Neural progenitor cell (in vitro differentiated cells): Measurements from ENCODE around the gene DOCK11. TPM values are rescaled to one million over a fixed set of nuclear protein-coding genes. Genes with fewer than 3 reads are reported as not detected.

Experiments
- DNase-seq: peaks from one replicate; pipeline ENCODE4 v3.0.0-alpha.2; 2016; ENCODE audit warnings: low spot score
- H2AFZ ChIP-seq: fragments of 200-600 bp; sonication (generic); replicated peaks from 2 replicates; pipeline ENCODE4 v1.6.1; 2016; ENCODE audit warnings: antibody characterized with exemption
- H3F3A ChIP-seq: fragments of 200-600 bp; sonication (generic); 2 replicates; pipeline ENCODE4 v1.6.1; 2016; ENCODE audit warnings: antibody characterized with exemption, low read depth
- H3K27ac ChIP-seq: fragments of 200-600 bp; sonication (generic); 2 replicates; pipeline ENCODE4 v1.5.1; 2016; ENCODE audit warnings: mild to moderate bottlenecking
- H3K27me3 ChIP-seq: fragments of 200-600 bp; sonication (generic); 2 replicates; pipeline ENCODE4 v1.6.1; 2016; ENCODE audit warnings: mild to moderate bottlenecking, moderate library complexity
- H3K36me3 ChIP-seq: fragments of 200-600 bp; sonication (generic); 2 replicates; pipeline ENCODE4 v1.5.1; 2016
- H3K4me1 ChIP-seq: fragments of 200-600 bp; sonication (generic); 2 replicates; pipeline ENCODE4 v1.6.1; 2016; ENCODE audit warnings: mixed run types
- H3K4me2 ChIP-seq: fragments of 200-600 bp; sonication (generic); 2 replicates; pipeline ENCODE4 v1.6.1; 2016
- H3K4me3 ChIP-seq: fragments of 200-600 bp; sonication (generic); 2 replicates; pipeline ENCODE4 v1.5.1; 2016
- H3K79me2 ChIP-seq: fragments of 200-600 bp; sonication (generic); 2 replicates; pipeline ENCODE4 v1.6.1; 2016; ENCODE audit warnings: low read depth
- H3K9ac ChIP-seq: fragments of 200-600 bp; sonication (generic); 2 replicates; pipeline ENCODE4 v1.6.1; 2016
- H3K9me3 ChIP-seq: fragments of 200-600 bp; sonication (generic); 2 replicates; pipeline ENCODE4 v1.5.1; 2016; ENCODE audit warnings: low read depth
- H4K20me1 ChIP-seq: fragments of 200-600 bp; sonication (generic); 2 replicates; pipeline ENCODE4 v1.6.1; 2016; ENCODE audit warnings: low read depth
- H3K27ac Mint-ChIP-seq: 3 replicates; pipeline ENCODE4 v1.8.0; 2021; ENCODE audit warnings: mixed read lengths
- H3K27me3 Mint-ChIP-seq: 2 replicates; pipeline ENCODE4 v1.8.0; 2022; ENCODE audit warnings: low read depth, mild to moderate bottlenecking, inconsistent platforms, moderate library complexity, mixed read lengths; ENCODE audit not compliant: insufficient read depth
- H3K36me3 Mint-ChIP-seq: 3 replicates; pipeline ENCODE4 v1.8.0; 2021; ENCODE audit warnings: mixed read lengths
- H3K4me1 Mint-ChIP-seq: 3 replicates; pipeline ENCODE4 v1.8.0; 2021; ENCODE audit warnings: mixed read lengths
- H3K4me3 Mint-ChIP-seq: 3 replicates; pipeline ENCODE4 v1.8.0; 2021; ENCODE audit warnings: mild to moderate bottlenecking, moderate library complexity, mixed read lengths
- H3K9me3 Mint-ChIP-seq: 3 replicates; pipeline ENCODE4 v1.8.0; 2020; ENCODE audit warnings: mixed read lengths
- EZH2 ChIP-seq: fragments of 200-600 bp; sonication (generic); IDR thresholded peaks from 2 replicates; pipeline ENCODE4 v1.6.1; 2017; ENCODE audit warnings: antibody characterized with exemption, mild to moderate bottlenecking, moderate library complexity
- EZH2phosphoT487 ChIP-seq: fragments of 200-600 bp; sonication (generic); IDR thresholded peaks from 2 replicates; pipeline ENCODE4 v1.6.1; 2017; ENCODE audit warnings: antibody characterized with exemption
- total RNA-seq: library from RNA; depleted of rRNA; stranded (reverse); fragments of >200 nt; gene quantifications from 2 replicates; pipeline ENCODE4 v1.2.3, GENCODE V29; 2015; ENCODE audit warnings: low replicate concordance
- TF ChIP-seq, protein P1 (sequence below): fragments of 200-600 bp; sonication (generic); IDR thresholded peaks from 2 replicates; pipeline ENCODE4 v1.5.1; 2017; ENCODE audit warnings: antibody characterized with exemption, mild to moderate bottlenecking

DOCK11 gene
- total RNA-seq, 1 donor from 2014 or later, result 20.9 TPM

DNA sequence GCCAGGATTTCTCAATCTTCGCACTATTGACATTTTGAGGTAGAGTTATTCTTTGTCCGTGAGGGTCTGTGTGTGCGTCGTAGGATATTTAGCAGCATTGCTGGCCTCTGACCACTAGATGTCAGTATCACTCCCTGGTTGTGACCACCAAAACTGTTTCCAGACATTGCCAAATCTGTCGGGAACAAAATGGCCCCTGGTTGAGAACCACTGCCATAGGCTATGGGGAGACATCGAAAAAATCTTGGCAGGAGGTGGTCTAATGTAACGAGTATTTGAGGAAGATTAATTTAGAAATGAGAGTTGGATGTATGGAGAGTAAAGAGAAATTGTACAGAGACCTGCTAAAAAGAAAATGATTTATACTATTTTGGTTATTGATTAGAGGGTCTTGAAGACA lies 108.4 kb downstream of the DOCK11 start:
- no peak overlapping the region for H3K27ac Mint-ChIP-seq
- no peaks in the 10 kb centered on the region for H3K36me3 ChIP-seq
- H3K9ac ChIP-seq, result no peak overlapping the region
- H3K4me1 Mint-ChIP-seq, result no peaks in the 10 kb centered on the region
- H2AFZ ChIP-seq, result peak overlapping the region; percentile 36
- H4K20me1 ChIP-seq, result no peaks in the 10 kb centered on the region
- TF ChIP-seq EZH2phosphoT487, result no peak
- TF ChIP-seq, protein P1, sequence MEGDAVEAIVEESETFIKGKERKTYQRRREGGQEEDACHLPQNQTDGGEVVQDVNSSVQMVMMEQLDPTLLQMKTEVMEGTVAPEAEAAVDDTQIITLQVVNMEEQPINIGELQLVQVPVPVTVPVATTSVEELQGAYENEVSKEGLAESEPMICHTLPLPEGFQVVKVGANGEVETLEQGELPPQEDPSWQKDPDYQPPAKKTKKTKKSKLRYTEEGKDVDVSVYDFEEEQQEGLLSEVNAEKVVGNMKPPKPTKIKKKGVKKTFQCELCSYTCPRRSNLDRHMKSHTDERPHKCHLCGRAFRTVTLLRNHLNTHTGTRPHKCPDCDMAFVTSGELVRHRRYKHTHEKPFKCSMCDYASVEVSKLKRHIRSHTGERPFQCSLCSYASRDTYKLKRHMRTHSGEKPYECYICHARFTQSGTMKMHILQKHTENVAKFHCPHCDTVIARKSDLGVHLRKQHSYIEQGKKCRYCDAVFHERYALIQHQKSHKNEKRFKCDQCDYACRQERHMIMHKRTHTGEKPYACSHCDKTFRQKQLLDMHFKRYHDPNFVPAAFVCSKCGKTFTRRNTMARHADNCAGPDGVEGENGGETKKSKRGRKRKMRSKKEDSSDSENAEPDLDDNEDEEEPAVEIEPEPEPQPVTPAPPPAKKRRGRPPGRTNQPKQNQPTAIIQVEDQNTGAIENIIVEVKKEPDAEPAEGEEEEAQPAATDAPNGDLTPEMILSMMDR, result peak; percentile 75
- H3K27me3 Mint-ChIP-seq, result peaks cover 2% of the 10 kb centered on the region
- peaks cover 12% of the 10 kb centered on the region for H3K36me3 Mint-ChIP-seq
- no peaks in the 10 kb centered on the region for H3K9me3 Mint-ChIP-seq
- H3K4me2 ChIP-seq, result no peak overlapping the region
- H3K4me3 Mint-ChIP-seq, result no peak overlapping the region
- H3F3A ChIP-seq, result no peaks in the 10 kb centered on the region
- no peaks in the 10 kb centered on the region for H3K9me3 ChIP-seq
- no peaks in the 10 kb centered on the region for H3K79me2 ChIP-seq
- no peak overlapping the region for H3K4me3 ChIP-seq
- no peaks in the 10 kb centered on the region for H3K27me3 ChIP-seq
- no peaks in the 10 kb centered on the region for H3K4me1 ChIP-seq
- H3K27ac ChIP-seq, result no peak overlapping the region
- DNase-seq, result peak; percentile 64

GRCh38 chrX:118612290-118612689 lies 116.7 kb downstream of the DOCK11 start:
- Mint-ChIP-seq H3K9me3 (no peaks in the 10 kb centered on the region), H3K4me3 (no peak overlapping the region), H3K36me3 (peaks cover 28% of the 10 kb centered on the region), H3K27me3 (no peaks in the 10 kb centered on the region), H3K27ac (no peak overlapping the region), H3K4me1 (no peaks in the 10 kb centered on the region)
- Histone ChIP-seq H3K9me3 (peaks cover 4% of the 10 kb centered on the region), H4K20me1 (no peaks in the 10 kb centered on the region), H3F3A (no peaks in the 10 kb centered on the region), H3K36me3 (no peaks in the 10 kb centered on the region), H3K27ac (no peak overlapping the region), H3K9ac (no peak overlapping the region), H2AFZ (no peak overlapping the region), H3K4me1 (no peaks in the 10 kb centered on the region), H3K4me2 (no peak overlapping the region), H3K79me2 (no peaks in the 10 kb centered on the region), H3K4me3 (no peak overlapping the region), H3K27me3 (no peaks in the 10 kb centered on the region)
- no peak for DNase-seq
- TF ChIP-seq, protein P1, result no peak
- no peak for TF ChIP-seq EZH2phosphoT487
- TF ChIP-seq EZH2, result no peak

DNA sequence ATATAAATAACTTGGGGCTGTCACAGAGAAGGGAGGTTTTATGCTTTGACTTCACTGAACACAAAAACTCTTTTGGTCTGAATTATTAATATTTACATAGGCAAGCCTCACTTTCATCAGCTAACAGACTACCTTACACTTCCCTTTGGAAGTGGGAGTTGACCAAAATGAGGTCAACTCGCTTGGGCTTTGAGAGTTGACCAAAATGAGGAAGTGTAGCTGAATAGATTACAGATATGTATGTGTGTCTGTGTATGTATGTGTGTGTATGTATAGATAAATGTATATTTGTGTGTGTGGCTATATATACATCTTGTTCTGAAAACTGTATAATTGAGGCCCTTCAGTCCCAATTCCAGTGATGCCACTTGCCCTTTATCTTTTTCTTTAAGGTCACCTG lies 118.5 kb downstream of the DOCK11 start:
- TF ChIP-seq EZH2, result no peak
- no peak for TF ChIP-seq EZH2phosphoT487
- TF ChIP-seq, protein P1, result no peak

More for the DNA sequence above, 118.5 kb downstream of the DOCK11 start:
- H3K27ac ChIP-seq, result no peak overlapping the region
- H3K36me3 ChIP-seq, result no peaks in the 10 kb centered on the region
- H3K27me3 Mint-ChIP-seq, result no peaks in the 10 kb centered on the region
- H4K20me1 ChIP-seq, result no peaks in the 10 kb centered on the region
- no peaks in the 10 kb centered on the region for H3K79me2 ChIP-seq
- no peak overlapping the region for H3K9ac ChIP-seq
- no peak overlapping the region for H3K4me2 ChIP-seq
- DNase-seq, result no peak
- H3K27ac Mint-ChIP-seq, result no peak overlapping the region
- peaks cover 4% of the 10 kb centered on the region for H3K9me3 ChIP-seq
- no peaks in the 10 kb centered on the region for H3K4me1 Mint-ChIP-seq
- no peaks in the 10 kb centered on the region for H3K27me3 ChIP-seq
- H3F3A ChIP-seq, result no peaks in the 10 kb centered on the region
- H2AFZ ChIP-seq, result no peak overlapping the region
- H3K4me3 Mint-ChIP-seq, result no peak overlapping the region
- H3K36me3 Mint-ChIP-seq, result peaks cover 24% of the 10 kb centered on the region
- no peaks in the 10 kb centered on the region for H3K9me3 Mint-ChIP-seq
- H3K4me3 ChIP-seq, result no peak overlapping the region
- H3K4me1 ChIP-seq, result no peaks in the 10 kb centered on the region
